ENCODE data around the gene AQP11. TPM values are rescaled to one million over a fixed set of nuclear protein-coding genes. Genes with fewer than 3 reads are reported as not detected.
"Not testable (repeated sequence)": the region's sequence is repeated elsewhere in the genome, so short reads cannot be mapped to it uniquely, and the experiment has no call there.

AQP11 gene
- polyA plus RNA-seq, 1 of the 3 experiments (the other 2 are of a cell fraction): 1.8 TPM

GRCh38 chr11:77569676-77570070, 20.1 kb upstream of the AQP11 start:
- no peak for TF ChIP-seq CTCF (IDR thresholded peaks at IDR 0.05)
- TF ChIP-seq FOSL2 (IDR thresholded peaks at IDR 0.05; ENCODE audit: borderline replicate concordance, low read depth): no peak
- no peak for TF ChIP-seq ELF1 (IDR thresholded peaks at IDR 0.05)
- TF ChIP-seq IRF3 (IDR thresholded peaks at IDR 0.05; ENCODE audit: low read depth, low read length): no peak
- no peak for TF ChIP-seq GATA2 (CRISPR knock-in tag; IDR thresholded peaks at IDR 0.05)
- TF ChIP-seq TCF12 (IDR thresholded peaks at IDR 0.05): no peak
- no peaks in the 10 kb centered on the region for H3K27me3 ChIP-seq (ENCODE audit: insufficient read depth)
- H3K9me2 ChIP-seq: no peaks in the 10 kb centered on the region
- no peaks in the 10 kb centered on the region for H3K9me3 ChIP-seq
- ChIA-PET POLR2A (no interaction called here), CTCF (interaction anchor here (1.4 to 1.5 kb wide), 2 partner anchors 13 to 848 kb away, joined by 3 read pairs; no protein-coding TSS in a partner anchor)
- no peaks in the 10 kb centered on the region for H3F3A ChIP-seq (replicated peaks; ENCODE audit: insufficient read depth)
- H3K27ac ChIP-seq (ENCODE audit: low read depth in 2 of 2, low read length in 1 of 2): no peak overlapping the region
- WGBS (ENCODE audit: low lambda C conversion rate): 92% methylated on average over 2 of the region's 2 CpGs
- no peak overlapping the region for H3K4me3 ChIP-seq (ENCODE audit: low read depth in 2 of 2, low read length in 1 of 2)
- DNase-seq: no peak
- no peaks in the 10 kb centered on the region for H4K20me1 ChIP-seq (ENCODE audit: insufficient read depth)
- no peaks in the 10 kb centered on the region for H3K36me3 ChIP-seq (replicated peaks in 1 of 2; ENCODE audit: control insufficient read depth in 1 of 2, insufficient read depth in 2 of 2, low read length in 1 of 2)
- H3K4me1 ChIP-seq (ENCODE audit: control insufficient read depth in 1 of 2, insufficient read depth in 2 of 2, low read depth in 1 of 2, low read length in 1 of 2): no peaks in the 10 kb centered on the region
- no peak overlapping the region for H3K4me2 ChIP-seq
- H3K79me2 ChIP-seq (ENCODE audit: insufficient read depth): no peaks in the 10 kb centered on the region
- no peak overlapping the region for H2AFZ ChIP-seq (ENCODE audit: low read depth)
- H3K9ac ChIP-seq: no peak overlapping the region

GRCh38 chr11:77570896-77571295, 18.9 kb upstream of the AQP11 start:
- H2AFZ ChIP-seq (ENCODE audit: low read depth); H3K9me2 ChIP-seq; H3K9ac ChIP-seq; H3K4me3 ChIP-seq (ENCODE audit: low read depth in 2 of 2, low read length in 1 of 2); H3K36me3 ChIP-seq (replicated peaks in 1 of 2; ENCODE audit: control insufficient read depth in 1 of 2, insufficient read depth in 2 of 2, low read length in 1 of 2); H3K27me3 ChIP-seq (ENCODE audit: insufficient read depth); DNase-seq; POLR2A ChIA-PET; H3F3A ChIP-seq (replicated peaks; ENCODE audit: insufficient read depth); H3K4me2 ChIP-seq; H3K79me2 ChIP-seq (ENCODE audit: insufficient read depth); CTCF ChIA-PET; H3K4me1 ChIP-seq (ENCODE audit: control insufficient read depth in 1 of 2, insufficient read depth in 2 of 2, low read depth in 1 of 2, low read length in 1 of 2); H3K9me3 ChIP-seq; H4K20me1 ChIP-seq (ENCODE audit: insufficient read depth); H3K27ac ChIP-seq (ENCODE audit: low read depth in 2 of 2, low read length in 1 of 2): not testable (repeated sequence)
- WGBS (ENCODE audit: low lambda C conversion rate): 13% methylated on average over 1 of the region's 1 CpG

- H3K4me2 ChIP-seq; H4K20me1 ChIP-seq (ENCODE audit: insufficient read depth); H3K9ac ChIP-seq; H2AFZ ChIP-seq (ENCODE audit: low read depth); H3K4me3 ChIP-seq (ENCODE audit: low read depth in 2 of 2, low read length in 1 of 2); H3K9me2 ChIP-seq; H3K79me2 ChIP-seq (ENCODE audit: insufficient read depth); H3K27me3 ChIP-seq (ENCODE audit: insufficient read depth); DNase-seq; H3K36me3 ChIP-seq (replicated peaks in 1 of 2; ENCODE audit: control insufficient read depth in 1 of 2, insufficient read depth in 2 of 2, low read length in 1 of 2); H3K4me1 ChIP-seq (ENCODE audit: control insufficient read depth in 1 of 2, insufficient read depth in 2 of 2, low read depth in 1 of 2, low read length in 1 of 2); H3K27ac ChIP-seq (ENCODE audit: low read depth in 2 of 2, low read length in 1 of 2); POLR2A ChIA-PET; H3K9me3 ChIP-seq; H3F3A ChIP-seq (replicated peaks; ENCODE audit: insufficient read depth): not testable (repeated sequence)
- CTCF ChIA-PET: interaction anchor here (0.7 to 3.1 kb wide), 6 partner anchors 15 to 448 kb away, joined by 3 to 6 read pairs (median 4); partner anchors contain the start of genes AQP11 and MYO7A
- WGBS (ENCODE audit: low lambda C conversion rate): 12% methylated on average over 1 of the region's 1 CpG
Observed at GRCh38 chr11:77575428-77575827, 14.3 kb upstream of the AQP11 start.
